H1 (cell line): ENCODE data around the gene ABCG8.

Experiments
- CREB1 ChIP-seq: IDR thresholded peaks from 2 replicates; pipeline ENCODE4 v1.6.1; 2012; ENCODE audit warnings: inconsistent platforms
- CTCF ChIP-seq, 3 experiments: IDR thresholded peaks; 1 replicate in 2 of 3; 2 replicates in 1 of 3; pipeline versions ENCODE4 v1.5.1 to v1.6.1; 2011; ENCODE audit warnings: low read length in 3 of 3, mild to moderate bottlenecking in 3 of 3, inconsistent platforms in 2 of 3, low read depth in 1 of 3, moderate library complexity in 1 of 3; ENCODE audit not compliant: insufficient read depth in 1 of 3; ENCODE audit errors: control extremely low read depth in 1 of 3
- EP300 ChIP-seq, 2 experiments: IDR thresholded peaks; 1 replicate in 1 of 2; 2 replicates in 1 of 2; pipeline ENCODE4 v1.6.1; 2011 to 2012; ENCODE audit warnings: low read depth in 2 of 2, low read length in 2 of 2, mild to moderate bottlenecking in 2 of 2, borderline replicate concordance in 1 of 2, inconsistent platforms in 1 of 2, moderate library complexity in 1 of 2
- JUN ChIP-seq: IDR thresholded peaks from 2 replicates; pipeline ENCODE4 v1.6.1; 2011; ENCODE audit warnings: low read depth, mild to moderate bottlenecking, improper control_type of control experiment, low read length
- NRF1 ChIP-seq: IDR thresholded peaks from 2 replicates; pipeline ENCODE4 v1.6.1; 2011; ENCODE audit warnings: mild to moderate bottlenecking, low read depth, low read length, improper control_type of control experiment
- POLR2A ChIP-seq, 2 experiments: IDR thresholded peaks; 1 replicate in 1 of 2; 2 replicates in 1 of 2; pipeline ENCODE4 v1.6.1; 2011; ENCODE audit warnings: low read depth in 2 of 2, low read length in 2 of 2, mild to moderate bottlenecking in 2 of 2; ENCODE audit errors: control extremely low read depth in 1 of 2
- SP2 ChIP-seq: IDR thresholded peaks from 2 replicates; pipeline ENCODE4 v1.6.1; 2012; ENCODE audit warnings: mild to moderate bottlenecking, low read length, inconsistent platforms

DNA sequence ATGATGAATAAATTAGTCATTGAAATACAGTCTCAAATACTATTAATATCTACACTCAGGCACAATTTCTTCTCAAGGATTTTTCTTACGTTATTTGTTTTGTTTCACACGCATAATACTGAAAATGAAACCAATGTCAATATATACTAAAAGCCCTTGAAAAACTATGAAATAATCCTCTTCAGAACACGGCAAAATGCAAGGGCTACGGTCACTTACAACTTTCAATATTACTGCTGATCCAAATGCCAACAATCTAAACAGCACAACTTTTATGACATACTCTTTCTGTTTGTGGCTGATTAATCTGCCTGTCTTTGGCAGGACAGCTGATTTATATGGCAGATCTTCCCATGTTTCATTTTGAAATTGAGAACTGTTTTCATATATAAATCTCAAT lies 88.7 kb downstream of the ABCG8 start:
- TF ChIP-seq JUN (no peak), CTCF (IDR thresholded peaks at IDR 0.05; ENCODE audit: control extremely low read depth in 1 of 3, insufficient read depth in 1 of 3, low read depth in 1 of 3, low read length in 3 of 3) (no peak), SP2 (no peak), EP300 (IDR thresholded peaks at IDR 0.05; ENCODE audit: borderline replicate concordance in 1 of 2, low read depth in 2 of 2, low read length in 2 of 2) (no peak), POLR2A (IDR thresholded peaks at IDR 0.05; ENCODE audit: control extremely low read depth in 1 of 2, low read depth in 2 of 2, low read length in 2 of 2) (no peak), NRF1 (no peak), CREB1 (no peak)
